ENCODE results near the gene JAG2.

Gene JAG2

GRCh38 chr14:105163040-105163742 lies 5.4 kb downstream of the JAG2 start (continued):
- TF ChIP-seq TCF4 (CRISPR knock-in tag; IDR thresholded peaks at IDR 0.05; ENCODE audit: borderline replicate concordance) (no peak), POU6F1 (CRISPR knock-in tag; IDR thresholded peaks at IDR 0.05; ENCODE audit: borderline replicate concordance, low read depth) (no peak), GLIS3 (CRISPR knock-in tag; IDR thresholded peaks at IDR 0.05) (no peak), ZNF565 (CRISPR knock-in tag; conservative IDR thresholded peaks at IDR 0.05; ENCODE audit: low read depth) (no peak), BACH2 (CRISPR knock-in tag; IDR thresholded peaks at IDR 0.05; ENCODE audit: borderline replicate concordance) (no peak)

- ATAC-seq: no peak
- no peak for TF ChIP-seq ZNF8 (CRISPR knock-in tag; IDR thresholded peaks at IDR 0.05)
- no peak for TF ChIP-seq RARB (CRISPR knock-in tag; IDR thresholded peaks at IDR 0.05)
- TF ChIP-seq ARNTL (CRISPR knock-in tag; IDR thresholded peaks at IDR 0.05; ENCODE audit: borderline replicate concordance, low read depth): no peak
- no peak for TF ChIP-seq ZC3H10 (CRISPR knock-in tag; IDR thresholded peaks at IDR 0.05)
- no peak for TF ChIP-seq SNAI2 (CRISPR knock-in tag; IDR thresholded peaks at IDR 0.05)
- TF ChIP-seq CSRNP3 (CRISPR knock-in tag; IDR thresholded peaks at IDR 0.05): no peak
- TF ChIP-seq GLIS3 (CRISPR knock-in tag; IDR thresholded peaks at IDR 0.05): no peak
- no peak for TF ChIP-seq TSHZ2 (CRISPR knock-in tag; IDR thresholded peaks at IDR 0.05)
- no peak for TF ChIP-seq PATZ1 (CRISPR knock-in tag; IDR thresholded peaks at IDR 0.05; ENCODE audit: borderline replicate concordance)
- TF ChIP-seq ZNF565 (CRISPR knock-in tag; conservative IDR thresholded peaks at IDR 0.05; ENCODE audit: low read depth): no peak
- no peak for TF ChIP-seq ZNF70 (CRISPR knock-in tag; IDR thresholded peaks at IDR 0.05)
- TF ChIP-seq ZFP3 (CRISPR knock-in tag; IDR thresholded peaks at IDR 0.05): no peak
- no peak for TF ChIP-seq CREB5 (CRISPR knock-in tag; IDR thresholded peaks at IDR 0.05; ENCODE audit: low read depth)
- no peak for TF ChIP-seq BACH2 (CRISPR knock-in tag; IDR thresholded peaks at IDR 0.05; ENCODE audit: borderline replicate concordance)
- no peak for TF ChIP-seq TOX (CRISPR knock-in tag; IDR thresholded peaks at IDR 0.05; ENCODE audit: borderline replicate concordance)
- TF ChIP-seq ESRRG (CRISPR knock-in tag; IDR thresholded peaks at IDR 0.05): no peak
- TF ChIP-seq ISL1 (CRISPR knock-in tag; IDR thresholded peaks at IDR 0.05): no peak
- no peak for TF ChIP-seq TCF4 (CRISPR knock-in tag; IDR thresholded peaks at IDR 0.05; ENCODE audit: borderline replicate concordance)
- TF ChIP-seq POU6F1 (CRISPR knock-in tag; IDR thresholded peaks at IDR 0.05; ENCODE audit: borderline replicate concordance, low read depth): no peak
- no peak for TF ChIP-seq OSR1 (CRISPR knock-in tag; IDR thresholded peaks at IDR 0.05)
Measured at GRCh38 chr14:105162669-105162979, 6.0 kb downstream of the JAG2 start.
